Psoas muscle (tissue), 8 donors: ENCODE data around the gene FER. TPM values are rescaled to one million over a fixed set of nuclear protein-coding genes. Genes with fewer than 3 reads are reported as not detected.

Source experiments
- ATAC-seq, 4 donors: fragments of 200-7000 bp; cut with Tn5 transposase; one replicate each; pipeline ENCODE4 v1.9.1; 2020; ENCODE audit warnings: moderate library complexity in 3 of 4, mild to moderate bottlenecking in 2 of 4
- DNase-seq, 2 donors: peaks; one replicate each; pipeline ENCODE4 v3.0.0-alpha.2; 2020
- H3K27ac ChIP-seq: fragments of 200-600 bp; one replicate; pipeline ENCODE4 v1.8.0; 2022
- H3K27me3 ChIP-seq, 3 donors: fragments of 200-600 bp in 1 of 3; one replicate each; pipeline versions ENCODE4 v1.6.1 to v1.8.0; 2013 to 2022; ENCODE audit warnings: low read length in 2 of 3, mild to moderate bottlenecking in 2 of 3, moderate library complexity in 1 of 3; ENCODE audit not compliant: insufficient read depth in 3 of 3
- H3K36me3 ChIP-seq, 2 donors: fragments of 200-600 bp in 1 of 2; one replicate each; pipeline versions ENCODE4 v1.6.1 to v1.8.0; 2013 to 2022; ENCODE audit warnings: low read depth in 1 of 2, mild to moderate bottlenecking in 1 of 2, moderate library complexity in 1 of 2; ENCODE audit not compliant: insufficient read depth in 1 of 2
- H3K4me1 ChIP-seq: fragments of 200-600 bp; one replicate; pipeline ENCODE4 v1.8.0; 2022
- H3K4me3 ChIP-seq: fragments of 200-600 bp; one replicate; pipeline ENCODE4 v1.8.0; 2022; ENCODE audit warnings: mild to moderate bottlenecking
- H3K9me3 ChIP-seq: fragments of 200-600 bp; one replicate; pipeline ENCODE4 v1.8.0; 2022
- WGBS, 3 donors: extraction: QIAGEN DNeasy Blood & Tissue Kit; methylation state at CpG; one replicate each; pipeline versions ENCODE4 v1.1.6 to v1.1.7; 2013; 5-methylcytosine and 5-hydroxymethylcytosine counted together
- intact Hi-C, 2 donors: fragments of 100-400 bp; cut with DNase I; formaldehyde crosslinking; loops; one replicate each; pipeline versions ENCODE4 v1.11.0 to v1.14.2; 2022
- polyA plus RNA-seq, 3 donors: library from polyadenylated mRNA; stranded (reverse); fragments of 200-250 nt; gene quantifications; one replicate each; pipeline ENCODE4 v1.2.3, GENCODE V29; 2013
- total RNA-seq, 4 donors: library from RNA; stranded (reverse); fragmentation: NEBNext Ultra II Directional in 2 of 4; extraction: Animal tissue kit (Norgen Biotek cat#: 25700) in 2 of 4; gene quantifications; one replicate each; pipeline versions ENCODE4 v1.2.1 to v1.2.4, GENCODE V29; 2021 to 2023
- TF ChIP-seq, protein P1 (sequence below): fragments of 200-600 bp; IDR thresholded peaks from one replicate; pipeline ENCODE4 v1.8.0; 2022; ENCODE audit warnings: antibody characterized with exemption
- donor health status: healthy with polysubstance abuse.
- donor health status: DM: no; HTN: no; CAD: no; lungs with moderate emphysema.
- donor health status: Bipolar disorder and iron deficiency.
- donor health status: healthy.
- donor health status: DM: yes; HTN: yes; CAD: no.
- donor health status: DM: no; HTN: no; CAD: no.
- donor health status: DM: no; HTN: no; CAD: no.
- donor health status: DM: yes; HTN: yes; CAD: no.

FER gene
- total and polyA plus RNA-seq, 7 donors = 0.66 to 7.6 (median 4.6) TPM

- TF ChIP-seq, protein P1, sequence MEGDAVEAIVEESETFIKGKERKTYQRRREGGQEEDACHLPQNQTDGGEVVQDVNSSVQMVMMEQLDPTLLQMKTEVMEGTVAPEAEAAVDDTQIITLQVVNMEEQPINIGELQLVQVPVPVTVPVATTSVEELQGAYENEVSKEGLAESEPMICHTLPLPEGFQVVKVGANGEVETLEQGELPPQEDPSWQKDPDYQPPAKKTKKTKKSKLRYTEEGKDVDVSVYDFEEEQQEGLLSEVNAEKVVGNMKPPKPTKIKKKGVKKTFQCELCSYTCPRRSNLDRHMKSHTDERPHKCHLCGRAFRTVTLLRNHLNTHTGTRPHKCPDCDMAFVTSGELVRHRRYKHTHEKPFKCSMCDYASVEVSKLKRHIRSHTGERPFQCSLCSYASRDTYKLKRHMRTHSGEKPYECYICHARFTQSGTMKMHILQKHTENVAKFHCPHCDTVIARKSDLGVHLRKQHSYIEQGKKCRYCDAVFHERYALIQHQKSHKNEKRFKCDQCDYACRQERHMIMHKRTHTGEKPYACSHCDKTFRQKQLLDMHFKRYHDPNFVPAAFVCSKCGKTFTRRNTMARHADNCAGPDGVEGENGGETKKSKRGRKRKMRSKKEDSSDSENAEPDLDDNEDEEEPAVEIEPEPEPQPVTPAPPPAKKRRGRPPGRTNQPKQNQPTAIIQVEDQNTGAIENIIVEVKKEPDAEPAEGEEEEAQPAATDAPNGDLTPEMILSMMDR = no peak
- no peak for DNase-seq
- no peak for ATAC-seq
- Histone ChIP-seq H3K4me1 (no peaks in the 10 kb centered on the region), H3K4me3 (no peak overlapping the region), H3K27ac (no peak overlapping the region), H3K27me3 (no peaks in the 10 kb centered on the region), H3K36me3 (no peaks in the 10 kb centered on the region), H3K9me3 (no peaks in the 10 kb centered on the region)
- intact Hi-C loops = no loop called here
Observed at GRCh38 chr5:109078448-109078847, 330.8 kb downstream of the FER start.

DNA sequence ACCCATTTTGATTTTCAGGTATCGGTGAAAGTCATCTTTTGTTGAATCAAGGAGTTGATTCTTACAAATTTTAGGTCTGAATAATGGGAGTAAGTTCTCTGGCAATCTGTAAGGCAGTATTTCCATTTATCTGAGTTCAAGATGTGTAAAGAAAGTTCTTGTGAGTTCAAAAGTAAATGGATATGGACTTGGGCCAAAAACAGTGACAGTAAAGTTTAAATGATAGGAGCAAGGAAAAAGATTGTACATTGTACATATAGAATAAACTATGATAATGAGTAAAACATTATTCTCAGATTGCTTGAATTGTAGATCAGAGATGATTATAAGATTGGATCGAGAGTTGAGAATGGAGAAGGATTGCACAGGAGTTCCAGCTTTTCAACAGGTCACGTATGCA is 332.8 kb downstream of the FER start:
- WGBS, 3 donors = 96 to 97% (median 96%) methylated on average over 3 of the region's 3 CpGs
- H3K4me1 ChIP-seq = no peaks in the 10 kb centered on the region

DNA sequence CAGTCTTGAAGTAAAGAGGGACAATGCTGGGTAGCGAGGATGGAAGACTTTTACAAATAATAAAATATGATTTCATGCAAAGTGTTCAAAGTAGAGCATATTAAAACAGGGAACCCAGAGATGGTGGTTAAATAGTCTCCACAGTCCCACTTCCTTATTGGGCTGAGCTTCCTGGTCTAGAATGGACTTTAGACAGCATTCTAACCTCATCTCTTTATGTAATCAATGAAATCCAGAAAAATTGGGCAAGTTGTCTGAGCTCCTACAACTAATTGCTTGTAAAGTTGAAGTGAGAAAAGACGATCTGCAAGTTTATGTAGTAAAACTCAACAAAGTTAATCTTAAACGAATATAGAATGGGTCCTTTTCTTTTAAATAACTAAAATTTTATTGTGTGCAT is 333.2 kb downstream of the FER start:
- ATAC-seq (no peak), DNase-seq (no peak)
- H3K27ac ChIP-seq = no peak overlapping the region
- H3K4me1 ChIP-seq = no peaks in the 10 kb centered on the region
- TF ChIP-seq, protein P1 = no peak
- H3K4me3 ChIP-seq = no peak overlapping the region
- H3K36me3 ChIP-seq = no peaks in the 10 kb centered on the region
- intact Hi-C loops = no loop called here
- no peaks in the 10 kb centered on the region for H3K27me3 ChIP-seq
- no peaks in the 10 kb centered on the region for H3K9me3 ChIP-seq
- 96 to 97% (median 96%) methylated on average over 3 of the region's 3 CpGs for WGBS, 3 donors

More for the DNA sequence above, 332.8 kb downstream of the FER start:
- no peak for ATAC-seq
- no peaks in the 10 kb centered on the region for H3K27me3 ChIP-seq
- H3K9me3 ChIP-seq = no peaks in the 10 kb centered on the region
- TF ChIP-seq, protein P1 = no peak
- H3K27ac ChIP-seq = no peak overlapping the region
- H3K36me3 ChIP-seq = no peaks in the 10 kb centered on the region
- intact Hi-C loops = no loop called here
- H3K4me3 ChIP-seq = no peak overlapping the region
- DNase-seq = no peak

GRCh38 chr5:109083937-109084336 is 336.2 kb downstream of the FER start:
- ATAC-seq = no peak
- no peaks in the 10 kb centered on the region for H3K4me1 ChIP-seq
- DNase-seq = no peak
- no peak overlapping the region for H3K27ac ChIP-seq
- TF ChIP-seq, protein P1 = no peak
- H3K36me3 ChIP-seq = no peaks in the 10 kb centered on the region
- no peaks in the 10 kb centered on the region for H3K27me3 ChIP-seq
- intact Hi-C loops = no loop called here
- WGBS, 3 donors = 92 to 99% (median 97%) methylated on average over 1 of the region's 1 CpG
- H3K4me3 ChIP-seq = no peak overlapping the region
- H3K9me3 ChIP-seq = no peaks in the 10 kb centered on the region

GRCh38 chr5:109089191-109089590 is 341.5 kb downstream of the FER start:
- no peak overlapping the region for H3K27ac ChIP-seq
- intact Hi-C loops = no loop called here
- TF ChIP-seq, protein P1 = no peak
- no peaks in the 10 kb centered on the region for H3K27me3 ChIP-seq
- H3K36me3 ChIP-seq = no peaks in the 10 kb centered on the region
- no peaks in the 10 kb centered on the region for H3K4me1 ChIP-seq
- no peaks in the 10 kb centered on the region for H3K9me3 ChIP-seq
- ATAC-seq (no peak), DNase-seq (no peak)
- H3K4me3 ChIP-seq = no peak overlapping the region
